ENCODE measurements around the gene MED13L. TPM values are rescaled to one million over a fixed set of nuclear protein-coding genes. Genes with fewer than 3 reads are reported as not detected.

Gene MED13L
- total and polyA plus RNA-seq, 8 donors = 92.4 to 123 (median 97.0) TPM

- DNase-seq = no peak
- no peaks in the 10 kb centered on the region for H3K36me3 ChIP-seq
- H3K4me3 ChIP-seq = no peak overlapping the region
- H3K9me3 ChIP-seq = no peaks in the 10 kb centered on the region
- intact Hi-C loops (cut with DNase I) = no loop called here
- no peak overlapping the region for H3K27ac ChIP-seq
- ATAC-seq = no peak
- peaks cover 14 to 76% of the 10 kb centered on the region in 2 donors for H3K4me1 ChIP-seq
- TF ChIP-seq CTCF (IDR thresholded peaks at IDR 0.05) = no peak
- no peaks in the 10 kb centered on the region for H3K27me3 ChIP-seq
Observed at GRCh38 chr12:116161588-116161987, 115.9 kb downstream of the MED13L start.

GRCh38 chr12:116160883-116161458, 116.5 kb downstream of the MED13L start:
- ATAC-seq = no peak
- H3K4me1 ChIP-seq = peaks cover 12 to 70% of the 10 kb centered on the region in 2 donors

GRCh38 chr12:116160231-116160630, 117.3 kb downstream of the MED13L start:
- no peaks in the 10 kb centered on the region for H3K9me3 ChIP-seq
- DNase-seq (no peak), ATAC-seq (no peak)
- peaks cover 11 to 68% of the 10 kb centered on the region in 2 donors for H3K4me1 ChIP-seq
- TF ChIP-seq CTCF (IDR thresholded peaks at IDR 0.05) = no peak
- no peaks in the 10 kb centered on the region for H3K27me3 ChIP-seq
- no peaks in the 10 kb centered on the region for H3K36me3 ChIP-seq
- intact Hi-C loops (cut with DNase I) = no loop called here
- no peak overlapping the region for H3K4me3 ChIP-seq
- no peak overlapping the region for H3K27ac ChIP-seq

More at GRCh38 chr12:116160883-116161458, 116.5 kb downstream of the MED13L start:
- DNase-seq = no peak
- Histone ChIP-seq H3K9me3 (no peaks in the 10 kb centered on the region), H3K27me3 (no peaks in the 10 kb centered on the region), H3K27ac (no peak overlapping the region), H3K36me3 (no peaks in the 10 kb centered on the region), H3K4me3 (no peak overlapping the region)
- intact Hi-C loops (cut with DNase I) = no loop called here
- no peak for TF ChIP-seq CTCF (IDR thresholded peaks at IDR 0.05)

- no peak overlapping the region for H3K27ac ChIP-seq
- H3K36me3 ChIP-seq = no peaks in the 10 kb centered on the region
- no peak for ATAC-seq
- H3K27me3 ChIP-seq = no peaks in the 10 kb centered on the region
- DNase-seq = peak in 2 of 4 donors; percentile 67 to 82
- H3K4me1 ChIP-seq = peaks cover 7 to 68% of the 10 kb centered on the region in 2 donors
- H3K9me3 ChIP-seq = no peaks in the 10 kb centered on the region
- no peak for TF ChIP-seq CTCF (IDR thresholded peaks at IDR 0.05)
- H3K4me3 ChIP-seq = no peak overlapping the region
- intact Hi-C loops (cut with DNase I) = no loop called here
Observed at GRCh38 chr12:116159593-116160200, 117.8 kb downstream of the MED13L start.

GRCh38 chr12:116159175-116159574, 118.3 kb downstream of the MED13L start:
- Histone ChIP-seq H3K4me1 (peaks cover 2 to 66% of the 10 kb centered on the region in 2 donors), H3K27ac (no peak overlapping the region), H3K9me3 (no peaks in the 10 kb centered on the region), H3K27me3 (no peaks in the 10 kb centered on the region), H3K36me3 (no peaks in the 10 kb centered on the region), H3K4me3 (no peak overlapping the region)
- DNase-seq (peak in 2 of 4 donors; percentile 84 to 88), ATAC-seq (no peak)
- intact Hi-C loops (cut with DNase I) = no loop called here
- TF ChIP-seq CTCF (IDR thresholded peaks at IDR 0.05) = no peak

Data from left lung (tissue), 10 donors.